ENCODE measurements around the gene TNS2.
A peak's percentile ranks its signal among the peaks of the same experiment; 100 is the strongest.

The TNS2 gene

GRCh38 chr12:53042607-53043454, 7.0 kb upstream of the TNS2 start:
- DNase-seq = peak; percentile 29

- DNase-seq = peak; percentile 40
Measured at GRCh38 chr12:53044052-53044581, 5.7 kb upstream of the TNS2 start.

- DNase-seq = no peak
Measured at GRCh38 chr12:53044896-53045695, 4.8 kb upstream of the TNS2 start.

- DNase-seq = no peak
Measured at GRCh38 chr12:53045696-53046045, 4.2 kb upstream of the TNS2 start.

- peak; percentile 84 for DNase-seq
Measured at GRCh38 chr12:53046655-53047220, 3.1 kb upstream of the TNS2 start.

GRCh38 chr12:53047221-53048032, 2.4 kb upstream of the TNS2 start:
- DNase-seq = peak; percentile 78

- DNase-seq = no peak
Measured at GRCh38 chr12:53048033-53048779, 1.7 kb upstream of the TNS2 start.

- DNase-seq = no peak
Measured at GRCh38 chr12:53048780-53049401, 974 bp upstream of the TNS2 start.

GRCh38 chr12:53050426-53051057, 677 bp downstream of the TNS2 start:
- DNase-seq = no peak

GRCh38 chr12:53051058-53051880, 1.4 kb downstream of the TNS2 start:
- no peak for DNase-seq

GRCh38 chr12:53051881-53052412, 2.1 kb downstream of the TNS2 start:
- no peak for DNase-seq

- peak; percentile 46 for DNase-seq
Measured at GRCh38 chr12:53052419-53053217, 2.8 kb downstream of the TNS2 start.

GRCh38 chr12:53053218-53054111, 3.6 kb downstream of the TNS2 start:
- DNase-seq = peak; percentile 62

- DNase-seq = peak; percentile 96
Measured at GRCh38 chr12:53054112-53054878, 4.4 kb downstream of the TNS2 start.

GRCh38 chr12:53055471-53056266, 5.8 kb downstream of the TNS2 start:
- no peak for DNase-seq

GRCh38 chr12:53056296-53056695, 6.4 kb downstream of the TNS2 start:
- DNase-seq = no peak

All from hematopoietic multipotent progenitor cell treated with erythropoietin and hydrocortisone succinate and interleukin-3 and kit ligand, for 4 days (in vitro differentiated cells).